OCI-LY3 (cell line): ENCODE data around the gene ABCC5.

Experiments
- H2AFZ ChIP-seq: fragments of 200-600, 300-600 bp; shearing (Covaris generic); 2 replicates; pipeline ENCODE4 v1.6.0; 2014; ENCODE audit warnings: antibody characterized with exemption, low read depth, low read length
- H3K27ac ChIP-seq: fragments of 200-600, 300-600 bp; sonication (generic); 2 replicates; pipeline ENCODE4 v1.5.1; 2014; ENCODE audit warnings: mild to moderate bottlenecking, low read length, moderate library complexity, mixed read lengths
- H3K27me3 ChIP-seq: fragments of 200-600, 300-600 bp; sonication (generic); 2 replicates; pipeline ENCODE4 v1.6.1; 2014; ENCODE audit warnings: low read depth, low read length, mixed read lengths
- H3K36me3 ChIP-seq: fragments of 200-600, 300-600 bp; sonication (generic); replicated peaks from 2 replicates; pipeline ENCODE3; 2014; ENCODE audit warnings: low read depth, low read length, mixed read lengths
- H3K4me1 ChIP-seq: fragments of 300-600, 200-600 bp; sonication (generic); 2 replicates; pipeline ENCODE4 v1.6.1; 2014; ENCODE audit warnings: low read length, mixed read lengths
- H3K4me2 ChIP-seq: fragments of 200-600, 300-600 bp; sonication (generic); 2 replicates; pipeline ENCODE4 v1.6.1; 2014; ENCODE audit warnings: low read length, mixed read lengths
- H3K4me3 ChIP-seq: fragments of 300-600, 200-600 bp; sonication (generic); 2 replicates; pipeline ENCODE4 v1.5.1; 2014; ENCODE audit warnings: antibody characterized with exemption, mild to moderate bottlenecking, low read length, moderate library complexity
- H3K79me2 ChIP-seq: fragments of 300-600, 200-600 bp; shearing (Covaris generic); 2 replicates; pipeline ENCODE4 v1.6.1; 2014; ENCODE audit warnings: mild to moderate bottlenecking, low read length, mixed read lengths
- H3K9ac ChIP-seq: fragments of 300-600, 200-600 bp; shearing (Covaris generic); 2 replicates; pipeline ENCODE4 v1.6.0; 2014; ENCODE audit warnings: mild to moderate bottlenecking, low read length, moderate library complexity
- H3K9me3 ChIP-seq: fragments of 200-600, 300-600 bp; shearing (Covaris generic); 2 replicates; pipeline ENCODE4 v1.6.1; 2014; ENCODE audit warnings: low read length, mixed read lengths; ENCODE audit not compliant: insufficient read depth
- H4K20me1 ChIP-seq: fragments of 200-600, 300-600 bp; sonication (generic); 2 replicates; pipeline ENCODE4 v1.6.1; 2016; ENCODE audit warnings: low read length, mixed read lengths; ENCODE audit not compliant: insufficient read depth
- CTCF ChIP-seq: fragments of 200-600, 300-600 bp; sonication (generic); IDR thresholded peaks from 2 replicates; pipeline ENCODE4 v1.5.1; 2014; ENCODE audit warnings: antibody characterized with exemption, low read length, low read depth
- EZH2phosphoT487 ChIP-seq: fragments of 200-600 bp; shearing (Covaris generic); IDR thresholded peaks from 2 replicates; pipeline ENCODE4 v1.6.1; 2018; ENCODE audit warnings: antibody characterized with exemption, mixed run types, low read depth

The ABCC5 gene

GRCh38 chr3:183911087-183911486 is 106.6 kb downstream of the ABCC5 start:
- no peak for TF ChIP-seq CTCF
- TF ChIP-seq EZH2phosphoT487, result no peak
- Histone ChIP-seq H3K27ac (no peak overlapping the region), H3K9me3 (no peaks in the 10 kb centered on the region), H4K20me1 (no peaks in the 10 kb centered on the region), H3K4me3 (no peak overlapping the region), H3K36me3 (no peaks in the 10 kb centered on the region), H3K27me3 (peaks cover 34% of the 10 kb centered on the region), H3K4me2 (no peak overlapping the region), H3K9ac (no peak overlapping the region), H3K4me1 (peaks cover 17% of the 10 kb centered on the region), H2AFZ (no peak overlapping the region), H3K79me2 (no peaks in the 10 kb centered on the region)

- no peak overlapping the region for H3K27ac ChIP-seq
- H3K4me3 ChIP-seq, result no peak overlapping the region
- no peaks in the 10 kb centered on the region for H3K36me3 ChIP-seq
- H3K27me3 ChIP-seq, result peaks cover 27% of the 10 kb centered on the region
- no peak overlapping the region for H3K4me2 ChIP-seq
- H3K9me3 ChIP-seq, result no peaks in the 10 kb centered on the region
- H2AFZ ChIP-seq, result no peak overlapping the region
- no peaks in the 10 kb centered on the region for H3K4me1 ChIP-seq
- no peaks in the 10 kb centered on the region for H3K79me2 ChIP-seq
- no peak overlapping the region for H3K9ac ChIP-seq
- no peaks in the 10 kb centered on the region for H4K20me1 ChIP-seq
- TF ChIP-seq CTCF (no peak), EZH2phosphoT487 (no peak)
Observed at GRCh38 chr3:183909030-183909600, 108.6 kb downstream of the ABCC5 start.

GRCh38 chr3:183907911-183908331 is 109.8 kb downstream of the ABCC5 start:
- Histone ChIP-seq H3K36me3 (no peaks in the 10 kb centered on the region), H3K9ac (no peak overlapping the region), H4K20me1 (no peaks in the 10 kb centered on the region), H3K27me3 (peaks cover 26% of the 10 kb centered on the region), H3K79me2 (no peaks in the 10 kb centered on the region), H3K4me3 (no peak overlapping the region), H3K4me2 (no peak overlapping the region), H3K9me3 (no peaks in the 10 kb centered on the region), H3K4me1 (no peaks in the 10 kb centered on the region), H2AFZ (no peak overlapping the region), H3K27ac (no peak overlapping the region)
- TF ChIP-seq EZH2phosphoT487, result no peak
- no peak for TF ChIP-seq CTCF

GRCh38 chr3:183907176-183907575 is 110.5 kb downstream of the ABCC5 start:
- no peaks in the 10 kb centered on the region for H3K79me2 ChIP-seq
- H3K27me3 ChIP-seq, result peaks cover 29% of the 10 kb centered on the region
- H3K27ac ChIP-seq, result no peak overlapping the region
- H2AFZ ChIP-seq, result no peak overlapping the region
- H3K9ac ChIP-seq, result no peak overlapping the region
- no peak overlapping the region for H3K4me3 ChIP-seq
- TF ChIP-seq CTCF, result no peak
- no peak for TF ChIP-seq EZH2phosphoT487
- no peaks in the 10 kb centered on the region for H3K36me3 ChIP-seq
- no peak overlapping the region for H3K4me2 ChIP-seq
- H3K4me1 ChIP-seq, result no peaks in the 10 kb centered on the region
- H4K20me1 ChIP-seq, result no peaks in the 10 kb centered on the region
- H3K9me3 ChIP-seq, result no peaks in the 10 kb centered on the region
